ENCODE measurements around the gene TEKT5. TPM values are rescaled to one million over a fixed set of nuclear protein-coding genes. Genes with fewer than 3 reads are reported as not detected.

TEKT5 gene
- total and polyA plus RNA-seq, 12 donors: 0.59 to 0.69 TPM; not detected in 10

GRCh38 chr16:10657925-10658324, 36.8 kb downstream of the TEKT5 start:
- H3K4me1 ChIP-seq: peaks cover 0 to 4% (median 0%) of the 10 kb centered on the region in 9 donors

DNA sequence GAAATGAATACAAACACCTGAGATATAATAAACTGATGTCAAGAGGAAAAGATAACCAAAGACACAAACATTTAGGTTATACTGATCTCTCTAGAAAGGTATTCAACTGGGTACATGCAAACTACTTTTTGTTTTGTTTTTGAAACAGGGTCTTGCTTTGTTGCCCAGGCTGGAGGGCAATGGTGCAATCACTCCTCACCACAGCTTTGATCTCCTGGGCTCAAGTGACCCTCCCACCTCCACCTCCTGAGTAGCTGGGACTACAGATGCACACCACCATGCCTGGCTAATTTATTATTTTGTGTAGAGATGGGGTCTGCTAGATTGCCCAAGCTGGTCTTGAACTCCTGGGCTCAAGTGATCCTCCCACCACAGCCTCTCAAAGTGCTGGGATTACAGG, 38.1 kb downstream of the TEKT5 start:
- no peak for TF ChIP-seq CTCF (IDR thresholded peaks at IDR 0.05)
- Histone ChIP-seq H3K4me3 (no peak overlapping the region), H3K36me3 (no peaks in the 10 kb centered on the region), H3K27me3 (no peaks in the 10 kb centered on the region), H3K4me1 (no peaks in the 10 kb centered on the region), H3K9me3 (no peaks in the 10 kb centered on the region), H3K27ac (no peak overlapping the region)
- intact Hi-C loops (cut with DNase I): loop anchor here in 1 of 10 donors (10.0 kb wide), 1 partner anchor 62 kb away; no protein-coding TSS in a partner anchor
- ATAC-seq (no peak), DNase-seq (no peak)

More at GRCh38 chr16:10657925-10658324, 36.8 kb downstream of the TEKT5 start:
- H3K4me3 ChIP-seq: no peak overlapping the region
- no peak overlapping the region for H3K27ac ChIP-seq
- H3K27me3 ChIP-seq: no peaks in the 10 kb centered on the region
- ATAC-seq: no peak
- no peak for DNase-seq
- TF ChIP-seq CTCF (IDR thresholded peaks at IDR 0.05): no peak
- WGBS, 2 donors: 89 to 92% methylated on average over 4 of the region's 4 CpGs
- H3K36me3 ChIP-seq: no peaks in the 10 kb centered on the region
- intact Hi-C loops (cut with DNase I): loop anchor here in 1 of 10 donors (10.0 kb wide), 1 partner anchor 63 kb away; no protein-coding TSS in a partner anchor
- H3K9me3 ChIP-seq: no peaks in the 10 kb centered on the region

- ATAC-seq (no peak), DNase-seq (no peak)
- Histone ChIP-seq H3K9me3 (no peaks in the 10 kb centered on the region), H3K36me3 (no peaks in the 10 kb centered on the region), H3K27me3 (no peaks in the 10 kb centered on the region), H3K27ac (no peak overlapping the region), H3K4me3 (no peak overlapping the region), H3K4me1 (no peaks in the 10 kb centered on the region)
- TF ChIP-seq CTCF (IDR thresholded peaks at IDR 0.05): no peak
- intact Hi-C loops (cut with DNase I): loop anchor here in 1 of 10 donors (10.0 kb wide), 1 partner anchor 61 kb away; no protein-coding TSS in a partner anchor
Observed at GRCh38 chr16:10655415-10655977, 39.2 kb downstream of the TEKT5 start.

DNA sequence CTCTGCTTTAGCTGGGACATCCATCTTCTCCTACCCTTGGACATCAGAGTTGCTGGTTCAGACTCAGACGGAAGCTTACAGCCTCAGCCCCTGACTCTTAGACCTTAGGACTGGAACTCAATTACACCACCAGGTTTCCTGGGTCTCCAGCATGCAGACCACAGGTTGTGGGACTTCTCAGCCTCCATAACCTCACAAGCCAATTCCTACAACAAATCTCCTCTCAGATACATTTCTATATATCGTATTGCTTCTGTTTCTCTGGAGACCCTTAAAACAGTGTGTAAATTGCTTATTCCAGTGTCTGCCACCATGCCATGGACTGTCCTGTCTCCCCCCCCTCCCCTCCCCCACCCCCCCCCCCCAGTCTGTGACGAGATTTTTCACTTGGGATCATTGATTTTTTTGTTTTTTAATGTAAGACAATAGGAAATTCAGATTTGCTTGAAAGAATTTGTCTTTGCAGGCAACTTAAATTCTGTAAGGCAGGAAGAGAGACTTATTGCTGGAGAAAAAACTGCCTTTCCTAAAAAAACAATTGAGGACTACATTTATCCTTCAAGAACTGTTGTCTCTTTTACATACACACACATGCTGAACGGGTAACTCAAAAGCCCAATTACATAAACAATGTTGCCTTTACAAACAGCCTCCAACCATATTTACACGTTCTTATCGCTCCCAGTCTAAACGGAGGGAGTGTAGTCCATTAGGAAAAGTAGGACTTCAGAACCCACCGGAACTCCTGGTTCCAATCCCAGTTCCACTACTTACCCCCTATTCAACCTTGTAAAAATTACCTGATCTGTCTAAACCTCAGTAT, 39.9 kb downstream of the TEKT5 start:
- Histone ChIP-seq H3K9me3 (no peaks in the 10 kb centered on the region), H3K4me3 (no peak overlapping the region), H3K36me3 (no peaks in the 10 kb centered on the region), H3K27me3 (no peaks in the 10 kb centered on the region), H3K27ac (no peak overlapping the region), H3K4me1 (no peaks in the 10 kb centered on the region)
- ATAC-seq (no peak), DNase-seq (no peak)
- intact Hi-C loops (cut with DNase I): loop anchor here in 1 of 10 donors (10.0 kb wide), 1 partner anchor 60 kb away; no protein-coding TSS in a partner anchor
- whole genome bisulfite sequencing, 2 donors: 65 to 71% methylated on average over 8 of the region's 8 CpGs
- no peak for TF ChIP-seq CTCF (IDR thresholded peaks at IDR 0.05)

Measured in heart right ventricle (tissue), 16 donors.